ENCODE results near the gene ARHGEF25. TPM values are rescaled to one million over a fixed set of nuclear protein-coding genes. Genes with fewer than 3 reads are reported as not detected.

ARHGEF25 gene
- total and polyA plus RNA-seq, 2 of the 4 experiments (the other 2 are of a cell fraction), result 6.3 to 17.9 TPM

- CTCF ChIA-PET, result no interaction called here
- no peak overlapping the region for H2BK5ac ChIP-seq (ENCODE audit: low read depth, low read length, poor library complexity, severe bottlenecking)
- no peak for TF ChIP-seq CEBPB (IDR thresholded peaks at IDR 0.05; ENCODE audit: low read depth, low read length)
- TF ChIP-seq BHLHE40 (IDR thresholded peaks at IDR 0.05; ENCODE audit: low read depth, low read length), result no peak
- no peak for TF ChIP-seq USF2 (IDR thresholded peaks at IDR 0.05; ENCODE audit: low read depth, low read length)
- no peak for TF ChIP-seq MAFK (IDR thresholded peaks at IDR 0.05; ENCODE audit: low read depth, low read length)
- no peak for TF ChIP-seq MAZ (IDR thresholded peaks at IDR 0.05; ENCODE audit: borderline replicate concordance, low read depth, low read length)
- TF ChIP-seq ELK1 (IDR thresholded peaks at IDR 0.05; ENCODE audit: borderline replicate concordance, low read depth, low read length), result no peak
- no peak for TF ChIP-seq SMC3 (IDR thresholded peaks at IDR 0.05; ENCODE audit: low read depth, low read length)
- no peak for TF ChIP-seq POLR2A (IDR thresholded peaks at IDR 0.05; ENCODE audit: low read depth, low read length)
- no peak for TF ChIP-seq CTCF (conservative IDR thresholded peaks at IDR 0.05; ENCODE audit: low read depth, low read length)
- no peak for TF ChIP-seq MXI1 (IDR thresholded peaks at IDR 0.05; ENCODE audit: borderline replicate concordance, low read depth, low read length)
- no peak for TF ChIP-seq FOS (IDR thresholded peaks at IDR 0.05; ENCODE audit: low read depth, low read length)
- no peak for TF ChIP-seq RAD21 (IDR thresholded peaks at IDR 0.05; ENCODE audit: low read length)
- TF ChIP-seq RCOR1 (IDR thresholded peaks at IDR 0.05; ENCODE audit: insufficient replicate concordance, low read length), result no peak
- no peak for TF ChIP-seq CHD1 (IDR thresholded peaks at IDR 0.05; ENCODE audit: low read depth, low read length)
Observed at GRCh38 chr12:57612711-57613426, 1.6 kb downstream of the ARHGEF25 start.

More at GRCh38 chr12:57612711-57613426, 1.6 kb downstream of the ARHGEF25 start:
- 80% methylated on average over 1 of the region's 10 CpGs; no CpG with 5 or more reads in 1 of the 2 experiments for WGBS, 2 experiments (ENCODE audit: extremely low coverage in 2 of 2, insufficient read length in 1 of 2)
- intact Hi-C loops (cut with micrococcal nuclease), result no loop called here
- Histone ChIP-seq H3K4me1 (ENCODE audit: control insufficient read depth, insufficient read depth, low read length) (peaks cover 4% of the 10 kb centered on the region), H3K9me3 (ENCODE audit: control insufficient read depth, insufficient read depth, low read length) (no peaks in the 10 kb centered on the region), H3K4ac (ENCODE audit: low read depth, low read length) (no peak overlapping the region), H4K8ac (ENCODE audit: low read depth in 2 of 2, low read length in 2 of 2) (no peak overlapping the region), H3K27ac (ENCODE audit: insufficient read depth, low read length) (no peak overlapping the region), H3K27me3 (ENCODE audit: control insufficient read depth, insufficient read depth, low read length) (no peaks in the 10 kb centered on the region; the same call in 1 of the 2 replicates), H3K36me3 (ENCODE audit: control insufficient read depth, insufficient read depth, low read length) (peaks cover 40% of the 10 kb centered on the region), H3K9me1 (ENCODE audit: insufficient read depth, low read length) (peaks cover 11% of the 10 kb centered on the region; the same call in 1 of the 2 replicates), H2AK5ac (ENCODE audit: low read depth, low read length) (no peak overlapping the region; the same call in 1 of the 2 replicates), H3K23ac (ENCODE audit: low read depth, low read length) (no peak overlapping the region), H3K56ac (ENCODE audit: extremely low read depth, insufficient read depth, low read length) (no peak overlapping the region), H3K4me2 (ENCODE audit: low read depth, low read length) (no peak overlapping the region), H2AFZ (replicated peaks; ENCODE audit: low read length, poor library complexity) (no peak overlapping the region), H3K79me1 (ENCODE audit: low read depth in 1 of 2, low read length in 2 of 2) (peaks cover 0 to 13% of the 10 kb centered on the region in 2 experiments; a peak in 2 of 4 replicates), H2BK15ac (ENCODE audit: low read depth, low read length) (no peak overlapping the region), H3K4me3 (ENCODE audit: insufficient read depth, low read depth, low read length) (no peak overlapping the region), H2AK9ac (replicated peaks; ENCODE audit: low read depth, low read length, poor library complexity) (peak overlapping the region; percentile 26), H2BK20ac (ENCODE audit: low read depth, low read length) (no peak overlapping the region), H3K9ac (ENCODE audit: low read depth, low read length) (no peak overlapping the region), H3K18ac (ENCODE audit: low read depth, low read length) (no peak overlapping the region), H4K91ac (ENCODE audit: insufficient read depth, low read depth, low read length) (no peak overlapping the region), H4K20me1 (ENCODE audit: insufficient read depth, low read length) (no peaks in the 10 kb centered on the region), H4K5ac (ENCODE audit: low read depth, low read length) (no peak overlapping the region), H3K14ac (replicated peaks; ENCODE audit: low read depth, low read length) (no peak overlapping the region), H2BK120ac (ENCODE audit: low read depth, low read length) (no peak overlapping the region)
- POLR2A ChIA-PET (ENCODE audit: unreplicated experiment), result no interaction called here
- DNase-seq, result no peak
- in situ Hi-C loops (cut with MboI; ENCODE audit: low sequenced_read_pairs), result no loop called here
- dilution Hi-C loops (cut with HindIII; ENCODE audit: low sequenced_read_pairs, unreplicated experiment), result no loop called here
- BruUV-seq (replicated peaks), result no TSS peak
- ATAC-seq (ENCODE audit: low read depth), result no peak

Measured in IMR-90 (cell line).